ENCODE data around the gene SAMD4B.

Gene SAMD4B

DNA sequence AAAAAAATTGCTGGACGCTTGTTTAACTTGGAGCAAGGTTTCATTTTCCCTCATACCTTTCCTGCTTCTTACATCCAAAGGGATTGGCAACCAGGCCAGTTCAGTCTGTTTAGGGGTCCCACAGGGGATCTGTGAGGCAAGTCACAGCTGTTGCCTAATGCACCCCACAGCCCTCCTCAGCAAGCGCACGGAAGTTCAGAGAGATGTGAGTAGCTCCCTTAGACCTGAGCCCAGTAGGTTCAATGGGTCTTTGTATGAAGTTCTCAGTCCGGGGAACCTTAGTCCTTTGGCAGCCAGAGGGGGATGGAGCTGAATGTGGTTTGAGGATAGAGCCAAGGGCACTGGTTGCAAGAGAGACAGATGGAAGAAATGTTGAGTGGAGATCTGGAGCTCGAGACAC, 13.0 kb downstream of the SAMD4B start:
- peaks cover 56% of the 10 kb centered on the region for H3K36me3 ChIP-seq (replicated peaks)
- H3K9me3 ChIP-seq: no peaks in the 10 kb centered on the region
- H3K4me1 ChIP-seq: no peaks in the 10 kb centered on the region; the same call in none of the 2 replicates
- no peak for DNase-seq (ENCODE audit: low spot score in 2 of 2)
- H3K4me3 ChIP-seq: no peak overlapping the region
- in situ Hi-C loops (cut with MboI; ENCODE audit: low sequenced_read_pairs): no loop called here
- no peaks in the 10 kb centered on the region for H3K27me3 ChIP-seq (ENCODE audit: low read depth)

DNA sequence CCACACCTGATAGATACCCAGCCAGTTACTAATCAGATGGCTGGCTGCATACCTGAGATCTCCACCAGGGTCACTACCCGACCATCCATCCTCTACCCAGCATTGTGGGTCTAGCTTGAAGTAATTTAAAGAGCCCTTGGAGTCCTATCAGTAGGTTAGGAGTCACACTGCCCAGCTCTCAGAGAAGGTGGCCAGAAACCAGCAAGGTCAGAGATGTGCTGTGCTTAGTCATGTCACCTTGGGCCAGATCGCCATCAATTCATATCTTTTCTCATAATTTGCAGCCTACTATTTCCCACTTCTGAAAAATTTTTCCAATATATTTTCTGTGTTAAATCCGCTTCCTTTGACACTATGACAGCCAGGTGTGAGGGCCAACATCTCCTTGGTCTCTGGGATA, 13.9 kb downstream of the SAMD4B start:
- H3K4me1 ChIP-seq: no peaks in the 10 kb centered on the region; the same call in none of the 2 replicates
- no peak overlapping the region for H3K4me3 ChIP-seq
- peaks cover 64% of the 10 kb centered on the region for H3K36me3 ChIP-seq (replicated peaks)
- DNase-seq (ENCODE audit: low spot score in 2 of 2): no peak
- in situ Hi-C loops (cut with MboI; ENCODE audit: low sequenced_read_pairs): no loop called here
- no peaks in the 10 kb centered on the region for H3K9me3 ChIP-seq
- H3K27me3 ChIP-seq (ENCODE audit: low read depth): no peaks in the 10 kb centered on the region

GRCh38 chr19:39356647-39357046, 14.4 kb downstream of the SAMD4B start:
- Histone ChIP-seq H3K9me3 (no peaks in the 10 kb centered on the region), H3K4me1 (no peaks in the 10 kb centered on the region; the same call in none of the 2 replicates), H3K4me3 (no peak overlapping the region), H3K36me3 (replicated peaks) (peaks cover 61% of the 10 kb centered on the region), H3K27me3 (ENCODE audit: low read depth) (no peaks in the 10 kb centered on the region)
- no peak for DNase-seq (ENCODE audit: low spot score in 2 of 2)
- in situ Hi-C loops (cut with MboI; ENCODE audit: low sequenced_read_pairs): no loop called here

GRCh38 chr19:39359026-39359425, 16.8 kb downstream of the SAMD4B start:
- Histone ChIP-seq H3K27me3 (ENCODE audit: low read depth) (no peaks in the 10 kb centered on the region), H3K4me3 (no peak overlapping the region), H3K4me1 (no peaks in the 10 kb centered on the region), H3K36me3 (replicated peaks) (peaks cover 68% of the 10 kb centered on the region), H3K9me3 (no peaks in the 10 kb centered on the region)
- in situ Hi-C loops (cut with MboI; ENCODE audit: low sequenced_read_pairs): no loop called here
- no peak for DNase-seq (ENCODE audit: low spot score in 2 of 2)

- no peak for DNase-seq (ENCODE audit: low spot score in 2 of 2)
- Histone ChIP-seq H3K36me3 (replicated peaks) (peaks cover 57% of the 10 kb centered on the region), H3K4me3 (no peak overlapping the region), H3K9me3 (no peaks in the 10 kb centered on the region), H3K4me1 (no peaks in the 10 kb centered on the region), H3K27me3 (ENCODE audit: low read depth) (no peaks in the 10 kb centered on the region)
- in situ Hi-C loops (cut with MboI; ENCODE audit: low sequenced_read_pairs): no loop called here
These were observed 18.4 kb downstream of the SAMD4B start for GRCh38 chr19:39360599-39360998.

GRCh38 chr19:39362682-39363657, 20.7 kb downstream of the SAMD4B start:
- Histone ChIP-seq H3K27me3 (ENCODE audit: low read depth) (no peaks in the 10 kb centered on the region), H3K9me3 (no peaks in the 10 kb centered on the region), H3K4me1 (no peaks in the 10 kb centered on the region), H3K36me3 (replicated peaks) (peaks cover 56% of the 10 kb centered on the region), H3K4me3 (no peak overlapping the region)
- no peak for DNase-seq (ENCODE audit: low spot score in 2 of 2)
- in situ Hi-C loops (cut with MboI; ENCODE audit: low sequenced_read_pairs): no loop called here

DNA sequence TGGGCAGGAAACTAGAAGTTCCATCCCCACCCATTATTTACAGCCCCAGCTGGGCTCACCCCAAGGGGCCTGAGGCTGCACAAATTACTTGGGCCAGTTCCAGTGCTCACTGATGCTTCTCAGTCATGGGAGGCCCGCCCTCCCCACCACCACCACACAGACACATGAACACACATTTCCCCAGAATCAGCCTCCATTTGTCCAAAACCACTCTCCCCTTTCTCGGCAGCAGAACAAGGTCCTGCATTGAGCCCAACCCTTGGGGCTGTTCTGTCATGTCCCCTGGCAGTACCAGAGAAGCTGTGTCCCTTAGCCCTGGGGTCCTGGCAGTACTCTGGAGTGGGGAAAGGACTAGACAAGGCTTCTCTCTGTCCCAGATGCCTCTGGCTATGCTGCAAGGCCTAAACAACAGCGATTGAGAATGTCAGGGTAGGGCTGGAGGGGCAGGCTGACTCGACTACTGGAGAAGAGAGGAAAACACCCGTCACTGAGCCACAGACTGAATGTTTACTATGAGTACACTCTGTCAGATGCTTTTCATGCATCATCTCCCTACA, 21.8 kb downstream of the SAMD4B start:
- H3K36me3 ChIP-seq (replicated peaks): peaks cover 47% of the 10 kb centered on the region
- in situ Hi-C loops (cut with MboI; ENCODE audit: low sequenced_read_pairs): no loop called here

GRCh38 chr19:39365531-39365930, 23.3 kb downstream of the SAMD4B start:
- Histone ChIP-seq H3K36me3 (replicated peaks) (peaks cover 50% of the 10 kb centered on the region), H3K4me1 (no peaks in the 10 kb centered on the region), H3K9me3 (no peaks in the 10 kb centered on the region), H3K4me3 (no peak overlapping the region), H3K27me3 (ENCODE audit: low read depth) (no peaks in the 10 kb centered on the region)
- in situ Hi-C loops (cut with MboI; ENCODE audit: low sequenced_read_pairs): no loop called here
- no peak for DNase-seq (ENCODE audit: low spot score in 2 of 2)

More for the DNA sequence above, 21.8 kb downstream of the SAMD4B start:
- Histone ChIP-seq H3K9me3 (no peaks in the 10 kb centered on the region), H3K27me3 (ENCODE audit: low read depth) (no peaks in the 10 kb centered on the region), H3K4me3 (no peak overlapping the region), H3K4me1 (no peaks in the 10 kb centered on the region)
- DNase-seq (ENCODE audit: low spot score in 2 of 2): no peak

DNA sequence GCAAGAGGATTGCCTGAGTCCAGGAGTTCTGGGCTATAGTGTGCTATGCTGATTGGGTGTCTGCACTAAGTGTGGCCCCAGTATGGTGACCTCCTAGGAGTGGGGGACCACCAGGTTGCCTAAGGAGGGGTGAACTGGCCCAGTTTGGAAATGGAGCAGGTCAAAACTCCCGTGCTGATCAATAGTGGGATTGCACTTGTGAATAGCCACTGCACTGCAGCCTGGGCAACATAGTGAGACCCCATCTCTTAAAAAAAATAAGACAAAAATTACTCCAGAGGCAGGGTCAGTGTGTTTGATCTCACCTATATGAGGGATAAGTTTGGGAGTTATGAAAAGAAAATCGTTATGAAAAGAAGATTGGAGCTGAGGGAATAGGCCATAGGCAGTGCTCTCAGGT, 27.0 kb downstream of the SAMD4B start:
- in situ Hi-C loops (cut with MboI; ENCODE audit: low sequenced_read_pairs): no loop called here
- Histone ChIP-seq H3K36me3 (replicated peaks) (peaks cover 53% of the 10 kb centered on the region), H3K4me1 (no peaks in the 10 kb centered on the region), H3K4me3 (no peak overlapping the region), H3K9me3 (no peaks in the 10 kb centered on the region), H3K27me3 (ENCODE audit: low read depth) (no peaks in the 10 kb centered on the region)
- no peak for DNase-seq (ENCODE audit: low spot score in 2 of 2)

- in situ Hi-C loops (cut with MboI; ENCODE audit: low sequenced_read_pairs): no loop called here
- no peak for DNase-seq (ENCODE audit: low spot score in 2 of 2)
- no peaks in the 10 kb centered on the region for H3K27me3 ChIP-seq (ENCODE audit: low read depth)
- H3K36me3 ChIP-seq (replicated peaks): peaks cover 50% of the 10 kb centered on the region
- no peaks in the 10 kb centered on the region for H3K9me3 ChIP-seq
- no peaks in the 10 kb centered on the region for H3K4me1 ChIP-seq
- no peak overlapping the region for H3K4me3 ChIP-seq
These were observed 28.5 kb downstream of the SAMD4B start for GRCh38 chr19:39370735-39371134.

GRCh38 chr19:39372047-39372802, 30.0 kb downstream of the SAMD4B start:
- no peaks in the 10 kb centered on the region for H3K27me3 ChIP-seq (ENCODE audit: low read depth)
- DNase-seq (ENCODE audit: low spot score in 2 of 2): no peak
- H3K4me1 ChIP-seq: no peaks in the 10 kb centered on the region
- H3K36me3 ChIP-seq (replicated peaks): peaks cover 52% of the 10 kb centered on the region
- H3K4me3 ChIP-seq: no peak overlapping the region
- H3K9me3 ChIP-seq: no peaks in the 10 kb centered on the region
- in situ Hi-C loops (cut with MboI; ENCODE audit: low sequenced_read_pairs): no loop called here

GRCh38 chr19:39372941-39373340, 30.7 kb downstream of the SAMD4B start:
- Histone ChIP-seq H3K4me1 (no peaks in the 10 kb centered on the region), H3K36me3 (replicated peaks) (peaks cover 60% of the 10 kb centered on the region), H3K4me3 (no peak overlapping the region), H3K27me3 (ENCODE audit: low read depth) (no peaks in the 10 kb centered on the region), H3K9me3 (no peaks in the 10 kb centered on the region)
- in situ Hi-C loops (cut with MboI; ENCODE audit: low sequenced_read_pairs): no loop called here
- DNase-seq (ENCODE audit: low spot score in 2 of 2): no peak

- Histone ChIP-seq H3K9me3 (no peaks in the 10 kb centered on the region), H3K4me3 (no peak overlapping the region), H3K27me3 (ENCODE audit: low read depth) (no peaks in the 10 kb centered on the region), H3K4me1 (no peaks in the 10 kb centered on the region), H3K36me3 (replicated peaks) (peaks cover 69% of the 10 kb centered on the region)
- no peak for DNase-seq (ENCODE audit: low spot score in 2 of 2)
- in situ Hi-C loops (cut with MboI; ENCODE audit: low sequenced_read_pairs): no loop called here
These were observed 33.7 kb downstream of the SAMD4B start for GRCh38 chr19:39375929-39376328.
